ENCODE data around the gene UBA3.

UBA3 gene

DNA sequence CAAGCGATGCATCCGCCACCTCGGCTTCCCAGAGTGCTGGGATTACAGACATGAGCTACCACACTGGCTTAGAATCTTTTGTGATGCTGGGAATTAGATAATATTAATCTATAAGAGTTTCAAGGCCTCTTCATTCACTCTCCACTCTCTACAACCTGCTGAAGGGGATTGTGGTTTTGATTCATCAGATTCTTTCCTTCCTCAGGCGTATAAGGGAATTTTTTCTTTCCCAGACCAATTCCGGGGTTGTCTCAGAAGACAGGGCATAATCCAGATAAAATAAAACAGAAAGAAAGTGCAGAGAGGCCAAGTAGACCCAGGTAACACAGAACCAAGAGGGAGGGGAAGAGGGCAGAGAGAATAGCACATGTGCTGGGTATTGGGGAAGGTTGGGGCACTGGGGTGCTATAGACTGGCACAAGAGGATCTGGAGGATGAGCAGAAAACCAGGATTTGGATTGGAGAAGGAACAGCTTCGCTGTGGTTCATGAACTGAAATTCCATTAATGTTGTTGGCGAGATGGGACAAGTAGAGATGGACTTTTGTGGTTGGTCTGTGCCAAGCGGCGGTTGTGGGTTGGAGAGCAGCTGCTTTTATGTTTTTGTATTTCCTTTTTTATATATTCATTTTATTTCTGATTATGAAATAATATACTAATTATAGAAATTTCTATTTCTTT is 17.4 kb upstream of the UBA3 start:
- no peak for DNase-seq (ENCODE audit: low spot score)

DNA sequence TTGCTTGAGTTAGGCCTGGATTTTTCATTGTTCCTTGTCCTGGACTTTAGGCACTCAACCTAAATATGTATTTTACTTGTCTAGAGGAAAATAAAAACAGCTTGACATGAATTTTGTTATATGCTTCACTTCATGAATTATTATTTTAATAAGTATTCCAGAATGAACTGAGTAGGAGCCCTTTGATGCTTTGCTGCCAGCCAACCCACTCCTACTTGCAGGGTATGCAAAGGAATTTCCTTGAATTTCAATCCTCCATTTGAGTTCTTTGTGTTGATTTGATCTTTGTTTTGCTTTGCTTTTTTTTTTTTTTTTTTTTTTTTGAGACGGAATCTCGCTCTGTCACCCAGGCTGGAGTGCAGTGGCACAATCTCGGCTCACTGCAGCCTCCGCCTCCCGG is 16.1 kb upstream of the UBA3 start:
- DNase-seq (ENCODE audit: low spot score), result no peak

DNA sequence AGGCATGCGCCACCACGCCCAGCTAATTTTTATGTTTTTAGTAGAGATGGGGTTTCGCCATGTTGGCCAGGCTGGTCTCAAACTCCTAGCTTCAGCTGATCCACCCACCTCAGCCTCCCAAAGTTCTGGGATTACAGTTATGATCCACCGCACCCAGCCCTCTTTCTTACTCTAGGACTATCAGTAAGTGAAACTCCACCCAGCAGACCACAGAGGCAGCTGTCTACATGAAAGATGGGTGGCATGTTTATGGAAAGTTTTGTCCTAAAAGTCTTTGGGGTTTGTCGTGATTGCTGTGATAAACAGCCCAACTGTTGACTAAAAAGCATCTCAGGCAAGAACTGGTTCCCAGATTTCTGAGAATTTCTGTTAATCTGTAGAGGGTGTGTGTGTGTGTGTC is 15.5 kb upstream of the UBA3 start:
- no peak for DNase-seq (ENCODE audit: low spot score)

DNA sequence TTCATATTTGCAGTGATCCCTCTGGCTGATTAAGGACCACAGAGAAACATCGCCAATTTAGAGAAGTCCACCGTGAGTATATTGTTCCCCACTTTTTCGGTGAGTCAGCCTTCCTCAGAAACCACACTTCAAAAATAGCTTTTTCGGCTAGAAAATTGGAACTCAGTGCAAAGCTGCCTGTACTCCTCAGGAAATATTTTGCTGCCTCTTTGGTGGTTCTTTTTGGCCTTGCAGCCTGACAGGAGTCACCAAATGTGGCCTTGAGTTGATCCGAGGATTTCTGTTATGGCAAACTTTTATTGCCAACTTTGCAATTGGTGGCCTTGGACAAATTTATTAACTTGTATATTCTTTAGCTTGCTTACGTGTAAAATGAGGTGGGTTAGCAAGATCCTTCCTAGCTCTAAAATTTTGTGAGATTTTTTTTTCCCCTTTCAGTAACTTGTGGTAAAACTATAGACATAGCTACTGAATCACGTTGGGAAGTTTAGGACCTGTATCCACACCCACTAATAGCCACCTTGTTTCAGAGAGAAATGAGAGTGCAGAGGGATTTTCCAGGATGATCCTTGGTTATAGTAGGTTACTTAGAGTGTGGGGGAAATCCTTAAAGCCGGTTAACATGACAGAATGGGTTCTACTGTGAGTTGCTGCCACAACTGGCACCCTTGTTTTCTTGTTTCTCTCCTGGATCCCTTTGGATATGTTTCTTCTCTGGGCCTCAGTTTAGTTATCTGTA is 14.5 kb upstream of the UBA3 start:
- DNase-seq (ENCODE audit: low spot score), result no peak

DNA sequence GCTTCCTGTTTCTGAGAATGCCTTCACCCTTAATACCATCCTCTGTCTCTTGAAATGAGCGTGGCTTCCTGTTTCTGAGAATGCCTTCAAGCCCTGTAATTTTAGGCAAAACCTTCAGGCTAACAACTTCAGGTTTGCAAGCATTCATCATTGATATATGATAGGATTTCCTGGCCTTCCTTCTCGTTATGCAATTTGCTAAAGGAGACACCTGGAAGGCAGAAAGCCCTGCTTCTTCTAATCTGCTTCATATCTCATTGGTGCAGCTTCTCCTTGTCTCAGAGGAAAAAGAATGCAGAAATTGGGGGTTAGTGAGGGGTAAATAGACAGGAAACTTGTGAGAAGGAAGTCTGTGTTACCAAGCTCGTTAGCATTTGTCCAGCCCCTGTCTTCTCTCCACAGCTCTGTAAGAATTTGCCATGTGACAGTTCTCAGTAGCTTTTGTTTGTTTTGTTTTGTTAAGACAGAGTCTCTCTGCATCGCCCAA is 11.9 kb upstream of the UBA3 start:
- no peak for DNase-seq (ENCODE audit: low spot score)

DNA sequence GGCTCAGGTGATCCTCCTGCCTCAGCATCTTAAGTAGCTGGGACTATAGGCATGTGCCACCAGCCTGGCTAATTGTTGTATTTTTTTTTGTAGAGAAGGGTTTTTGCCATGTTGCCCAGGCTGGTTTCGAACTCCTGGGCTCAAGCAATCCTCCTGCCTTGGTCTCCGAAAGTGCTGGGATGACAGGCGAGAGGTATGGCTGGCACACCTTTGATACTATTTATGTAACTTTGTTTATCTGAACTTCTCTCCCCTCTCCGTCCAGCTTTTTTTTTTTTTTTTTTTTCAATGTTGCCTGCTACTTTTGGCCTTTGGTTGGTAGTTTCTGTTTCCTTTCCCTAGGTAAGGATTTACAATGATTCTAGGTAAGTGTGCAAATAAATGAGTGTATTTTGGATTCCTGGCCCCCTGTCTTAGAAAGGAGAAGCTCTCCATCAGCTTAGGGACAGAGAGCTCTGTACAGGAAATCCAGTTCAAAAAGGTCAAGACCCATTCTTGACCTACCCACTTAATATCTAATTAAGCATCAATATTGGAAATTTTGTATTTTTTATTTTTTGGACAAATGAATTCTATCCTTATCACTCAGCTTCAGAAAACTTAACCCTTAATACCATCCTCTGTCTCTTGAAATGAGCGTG is 11.3 kb upstream of the UBA3 start:
- DNase-seq (ENCODE audit: low spot score), result no peak

DNA sequence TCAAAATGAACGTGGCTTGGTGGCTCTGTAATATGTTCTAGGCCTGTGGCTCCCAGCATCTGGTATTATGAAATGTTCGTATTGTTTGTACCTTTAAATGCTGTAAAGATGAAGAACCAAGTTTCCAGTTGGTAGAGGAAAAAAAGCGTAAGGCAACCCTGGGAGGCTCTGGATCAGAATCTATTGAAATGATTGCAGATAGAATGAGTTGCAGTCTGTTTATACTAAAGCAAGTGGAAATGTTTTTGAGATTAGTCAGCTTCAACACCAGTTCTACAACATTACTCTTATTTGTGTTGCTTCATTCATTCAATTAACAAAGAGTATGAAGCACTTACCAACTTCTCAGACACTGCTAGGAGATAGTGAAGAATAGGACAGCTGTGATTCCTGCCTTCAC is 9.9 kb upstream of the UBA3 start:
- DNase-seq (ENCODE audit: low spot score), result no peak

DNA sequence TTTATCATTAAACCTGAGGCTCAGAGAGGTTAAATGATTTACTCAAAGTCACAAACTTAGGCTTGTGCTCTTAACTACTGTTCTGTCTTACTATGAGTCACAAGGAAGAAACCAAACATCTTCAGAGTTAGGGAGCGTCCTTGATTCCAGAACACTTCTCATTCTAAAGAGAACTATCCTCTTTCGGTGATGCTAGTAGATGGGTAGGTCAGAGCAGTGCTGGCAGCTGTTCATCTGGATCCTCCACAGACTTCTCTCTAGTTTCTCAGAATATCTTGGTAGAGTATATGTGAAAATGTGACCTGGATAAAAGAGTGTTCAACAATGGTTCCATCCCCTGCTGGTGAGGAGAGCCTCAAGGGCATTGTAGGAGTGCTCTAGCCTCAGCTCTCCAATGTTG is 7.9 kb upstream of the UBA3 start:
- no peak for DNase-seq (ENCODE audit: low spot score)

DNA sequence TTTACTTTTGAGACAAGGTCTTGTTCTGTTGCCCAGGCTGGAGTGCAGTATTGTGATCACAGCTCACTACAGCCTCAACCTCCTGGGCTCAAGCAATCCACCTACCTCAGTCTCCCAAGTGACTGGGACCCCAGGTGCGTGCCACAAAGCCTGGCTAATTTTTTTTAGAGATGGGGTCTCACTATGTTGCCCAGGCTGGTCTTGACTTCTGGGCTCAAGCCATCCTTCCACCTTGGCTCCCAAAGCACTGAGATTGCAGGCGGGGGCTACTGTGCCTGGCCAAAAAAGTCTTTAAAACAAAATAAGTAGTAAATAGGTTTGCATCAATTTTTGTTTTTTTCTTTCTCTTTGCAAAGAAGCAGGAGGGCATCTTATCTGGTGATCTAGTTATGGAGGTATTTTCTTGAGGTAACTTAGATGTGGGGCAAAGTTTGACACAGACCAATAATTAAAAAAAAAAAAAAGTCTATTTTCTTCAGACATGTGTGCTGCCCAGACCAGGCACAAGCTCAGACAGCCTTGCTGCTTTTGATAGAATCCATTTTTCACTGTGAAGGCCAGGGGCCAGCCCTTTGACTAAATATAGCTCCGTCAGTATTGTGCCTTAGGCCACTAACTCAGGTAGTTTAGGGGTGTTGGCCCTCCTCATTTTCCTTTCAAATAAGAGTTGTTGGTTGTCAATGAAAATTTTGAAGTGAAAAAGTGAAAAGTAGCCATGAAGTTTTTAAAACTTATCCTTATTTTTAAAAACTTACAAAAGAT is 7.0 kb upstream of the UBA3 start:
- DNase-seq (ENCODE audit: low spot score), result no peak

DNA sequence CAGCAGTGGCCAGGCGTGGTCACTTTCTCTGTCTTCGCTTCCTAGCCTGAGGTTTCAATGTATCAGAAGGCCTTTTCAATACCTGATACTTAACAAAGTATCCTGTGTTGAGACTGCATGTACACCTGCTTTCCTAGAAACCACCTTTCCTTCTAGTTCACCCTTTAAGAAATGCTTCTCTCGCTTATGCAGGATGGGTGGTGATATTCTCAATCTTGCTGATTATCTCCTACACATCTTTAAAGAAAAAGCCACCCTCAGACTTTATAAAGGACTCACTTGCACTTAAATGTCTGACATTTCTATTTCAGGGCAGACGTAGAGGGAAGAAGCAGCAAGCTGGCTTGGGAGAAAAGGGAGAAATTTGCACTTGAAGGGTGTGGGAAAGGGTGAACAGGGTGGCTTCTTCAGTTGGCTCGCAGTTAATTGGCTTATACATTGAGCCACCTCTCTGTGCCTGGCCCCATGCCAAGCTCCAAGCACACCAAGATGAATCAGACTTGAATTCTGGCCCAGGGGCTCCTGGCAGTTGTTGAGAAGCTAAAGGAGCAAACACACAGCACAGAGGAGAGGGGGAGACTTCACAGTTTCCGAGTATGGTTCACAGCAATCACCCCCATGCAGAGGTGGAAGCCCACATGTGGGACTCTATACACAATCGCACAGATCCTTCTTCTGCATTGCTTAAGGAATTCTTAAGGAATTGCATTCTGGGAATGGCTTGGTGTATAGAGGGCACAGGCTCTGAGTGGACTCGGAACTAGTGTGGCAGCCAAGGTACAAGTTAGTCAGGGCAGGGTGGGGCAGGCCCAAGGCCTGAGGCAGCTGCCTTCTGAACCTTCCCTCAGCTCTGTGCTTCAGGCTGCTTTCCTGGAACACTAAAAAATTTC is 5.9 kb upstream of the UBA3 start:
- no peak for DNase-seq (ENCODE audit: low spot score)

DNA sequence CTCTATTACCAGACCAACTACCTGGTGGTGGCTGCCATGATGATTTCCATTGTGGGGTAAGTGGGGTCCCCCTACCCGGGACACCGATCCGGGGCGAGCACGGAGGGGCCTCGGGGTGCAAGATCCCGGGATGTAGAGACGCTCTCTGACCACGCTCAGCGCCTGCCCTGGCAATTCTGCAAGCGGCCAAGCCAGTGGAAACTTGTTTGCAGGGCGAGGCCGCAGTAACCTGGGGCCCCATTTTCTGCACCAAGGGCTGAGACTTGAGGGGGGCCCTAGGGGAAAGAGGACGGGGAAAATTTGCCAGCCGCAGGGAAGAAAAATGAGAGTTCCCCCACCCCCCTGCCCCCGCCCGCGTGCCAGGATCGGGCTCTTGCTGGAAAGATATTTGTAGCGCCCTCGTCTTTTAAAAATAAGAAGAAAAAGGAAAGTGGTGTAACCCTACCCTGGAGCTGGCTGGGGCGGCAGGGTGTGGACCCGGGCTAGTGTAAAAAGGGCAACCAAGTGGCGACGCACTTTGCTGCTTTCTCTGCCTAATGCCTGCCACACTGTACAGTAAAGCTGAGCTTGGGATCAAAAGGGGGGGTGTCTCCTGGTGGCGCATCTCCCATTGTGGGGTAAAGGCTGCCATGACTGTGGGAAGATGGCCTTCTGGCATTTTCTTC is 5.1 kb upstream of the UBA3 start:
- no peak for DNase-seq (ENCODE audit: low spot score)

DNA sequence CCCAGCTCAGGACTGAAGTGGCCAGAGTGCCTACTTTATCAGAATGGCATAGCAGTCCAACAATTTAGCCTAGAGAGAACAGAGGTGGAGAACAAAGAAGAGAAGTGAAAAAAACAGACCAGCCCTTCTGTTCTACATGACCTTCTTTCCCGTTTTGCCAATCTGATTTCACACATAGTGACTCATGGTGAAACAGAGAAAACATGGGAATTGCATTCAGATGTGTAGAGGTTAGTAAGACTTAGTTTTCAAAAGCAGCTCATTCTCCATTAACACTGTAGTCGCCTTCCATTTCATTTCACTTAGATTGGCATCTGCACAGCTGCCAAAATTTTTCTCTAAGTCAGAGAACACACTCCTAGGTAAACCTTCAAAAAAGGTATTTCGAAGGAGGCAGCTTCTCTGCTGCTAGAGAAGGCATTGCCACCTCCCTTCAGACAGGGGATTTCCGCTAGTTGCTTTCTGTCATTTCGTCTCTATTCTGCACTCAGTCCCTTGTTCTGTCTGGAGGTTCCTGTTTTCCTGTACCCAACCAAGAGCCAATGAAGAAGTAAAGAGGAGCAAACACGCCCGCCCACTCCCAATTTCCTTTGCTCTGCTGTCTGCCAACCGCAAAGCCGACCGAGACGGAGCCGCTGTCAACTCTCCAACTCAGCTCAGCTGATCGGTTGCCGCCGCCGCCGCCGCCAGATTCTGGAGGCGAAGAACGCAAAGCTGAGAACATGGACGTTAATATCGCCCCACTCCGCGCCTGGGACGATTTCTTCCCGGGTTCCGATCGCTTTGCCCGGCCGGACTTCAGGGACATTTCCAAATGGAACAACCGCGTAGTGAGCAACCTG is 4.4 kb upstream of the UBA3 start, which contains the start of gene ARL6IP5:
ARL6IP5 (plus strand) TSS at position 612 of the 842 bp plus-strand sequence; CDS start at position 723, 111 bp downstream.
- peak; percentile 39 for DNase-seq (ENCODE audit: low spot score)

DNA sequence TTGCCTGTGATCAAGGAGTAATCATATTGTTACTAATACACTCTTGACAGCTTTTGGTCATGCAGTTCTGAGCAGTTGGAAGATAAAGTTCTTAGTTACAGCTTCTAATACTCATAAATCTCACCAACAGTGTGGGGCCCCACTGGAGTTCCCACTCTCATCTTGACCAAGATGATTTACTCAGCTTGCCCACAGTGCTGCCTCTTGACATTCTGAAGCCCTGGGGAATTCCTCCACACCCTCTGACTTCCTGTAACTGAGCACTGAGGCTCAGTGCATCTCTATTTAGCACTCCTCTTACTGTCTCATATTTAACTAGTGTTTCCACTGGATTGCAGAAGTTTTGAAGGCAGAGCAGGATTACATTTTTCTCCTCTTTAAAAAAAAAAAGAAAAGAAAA is 2.6 kb upstream of the UBA3 start:
- DNase-seq (ENCODE audit: low spot score), result no peak

DNA sequence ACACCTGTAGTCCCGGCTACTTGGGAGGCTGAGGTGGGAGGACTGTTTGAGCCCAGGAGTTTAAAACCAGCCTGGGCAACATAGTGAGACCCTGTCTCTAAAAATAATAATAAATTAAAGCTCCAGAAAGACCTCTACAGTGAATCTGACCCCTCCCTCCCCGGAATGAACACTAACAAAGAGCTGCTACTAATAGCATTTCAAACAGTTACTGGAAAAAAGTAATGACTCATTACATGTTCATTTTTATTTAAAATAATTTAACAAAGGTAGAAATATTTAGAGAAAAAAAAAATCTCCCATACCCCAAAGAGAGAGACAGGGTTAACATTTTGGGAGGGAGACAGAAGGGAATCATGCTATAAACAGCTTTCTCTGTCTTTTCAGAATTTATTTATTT is 2.2 kb upstream of the UBA3 start:
- DNase-seq (ENCODE audit: low spot score), result no peak

DNA sequence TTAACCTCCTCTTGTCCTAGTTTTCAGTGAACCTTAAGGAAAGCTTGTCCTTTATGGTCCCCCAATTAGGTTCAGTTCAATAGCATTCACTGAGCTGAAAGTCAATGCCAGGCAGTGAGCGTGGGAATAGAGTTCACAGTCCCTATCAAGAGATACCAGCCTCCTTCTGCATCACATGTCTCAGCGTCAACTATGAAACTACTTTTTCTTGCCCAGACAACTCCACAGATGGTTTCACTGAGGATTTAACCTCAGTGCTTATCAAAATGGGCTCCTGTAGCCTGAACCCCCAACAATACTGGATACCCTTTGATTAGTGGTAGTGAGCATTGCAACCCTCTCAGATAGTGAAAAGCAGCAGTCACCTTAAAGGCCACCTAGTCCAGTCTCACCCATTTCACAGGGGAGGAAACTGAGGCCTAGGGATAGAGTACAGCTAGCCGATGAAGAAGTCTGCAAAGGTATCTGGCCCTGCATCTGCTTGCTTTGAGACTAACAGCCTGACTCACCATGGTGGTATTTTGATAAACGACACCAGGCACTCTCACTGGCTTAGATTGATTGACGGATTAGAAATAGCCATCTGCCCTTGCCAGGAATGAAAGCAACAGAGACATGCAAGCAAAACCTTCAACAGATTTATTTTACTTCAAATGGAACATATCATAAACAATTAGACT is 1.6 kb upstream of the UBA3 start:
- DNase-seq (ENCODE audit: low spot score), result no peak

DNA sequence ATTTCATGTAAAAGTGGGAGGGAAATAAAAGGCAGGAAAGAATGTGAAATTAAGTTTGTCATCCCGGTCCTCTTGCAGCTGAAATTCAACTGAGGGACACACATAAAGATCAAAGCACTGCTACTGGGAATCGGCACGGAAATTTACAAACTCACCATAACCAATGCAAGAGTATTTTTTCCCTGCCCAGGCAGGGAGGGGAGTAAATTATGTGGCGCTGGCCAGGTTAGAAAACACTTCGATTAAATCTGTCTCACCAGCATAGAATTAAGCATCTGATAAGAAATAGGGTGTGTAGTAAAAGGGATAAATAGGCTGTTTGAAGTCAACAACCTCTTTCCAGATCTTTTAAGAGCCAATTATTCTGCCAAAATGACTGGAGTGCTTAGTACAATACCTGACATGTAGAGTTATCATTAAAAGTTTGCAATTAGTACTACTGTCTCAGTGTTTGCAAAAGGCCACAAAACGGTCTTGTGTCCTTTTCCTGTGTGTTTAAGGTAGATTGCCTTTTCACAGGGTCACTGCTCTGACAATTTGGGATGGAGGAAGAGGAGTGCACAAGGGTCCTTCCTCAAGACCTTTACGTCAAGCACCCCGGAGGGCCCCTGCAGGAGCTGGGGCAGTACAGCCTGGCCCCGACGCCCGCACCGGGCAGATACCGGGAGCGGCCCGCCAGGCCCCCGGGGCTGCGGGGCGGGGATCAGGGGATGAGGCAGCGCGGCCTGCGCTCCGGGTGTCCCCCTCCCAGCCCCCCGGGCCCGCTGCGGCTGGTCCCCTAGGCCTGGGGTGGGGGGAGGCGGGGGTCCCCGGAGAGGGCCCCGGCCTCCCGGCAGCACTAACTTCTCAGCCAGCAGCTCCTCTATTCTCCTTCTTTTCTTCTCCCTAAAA is 651 bp downstream of the UBA3 start:
- no peak for DNase-seq (ENCODE audit: low spot score)

DNA sequence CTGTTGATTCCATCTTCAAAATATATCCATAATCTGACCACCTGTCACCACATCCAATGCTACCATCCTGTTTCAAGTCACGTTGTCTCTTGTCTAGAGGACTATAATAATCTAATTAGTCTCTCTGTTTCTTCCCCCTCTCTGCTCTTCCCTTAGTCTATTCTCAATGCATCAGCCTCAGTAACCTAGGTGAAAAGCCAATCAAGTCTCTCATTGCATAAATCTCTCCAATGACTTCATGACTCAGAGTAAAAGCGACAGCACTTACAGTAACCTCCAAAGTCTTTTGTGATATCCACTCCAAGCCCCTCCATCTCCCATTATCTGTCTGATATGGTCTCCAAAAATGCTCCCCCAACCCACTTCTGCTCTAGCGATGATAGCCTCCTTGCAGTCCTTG is 7.2 kb downstream of the UBA3 start:
- DNase-seq (ENCODE audit: low spot score), result no peak

DNA sequence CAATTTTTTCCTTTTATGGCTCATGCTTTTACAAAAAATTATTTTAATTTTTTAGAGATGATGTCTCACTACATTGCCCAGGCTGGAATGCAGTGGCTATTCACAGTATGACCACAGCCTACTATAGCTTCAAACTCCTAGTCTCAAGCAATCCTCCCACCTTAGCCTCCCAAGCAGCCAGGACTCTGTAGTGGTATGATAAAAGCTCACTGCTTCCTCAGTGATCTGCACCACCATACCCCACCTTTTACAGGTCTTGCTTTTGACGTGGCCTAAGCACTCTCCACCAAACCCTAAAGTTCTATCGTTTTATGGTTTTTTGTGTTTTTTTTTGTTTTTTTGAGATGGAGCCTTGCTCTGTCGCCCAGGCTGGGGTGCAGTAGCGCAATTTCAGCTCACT is 14.0 kb downstream of the UBA3 start:
- no peak for DNase-seq (ENCODE audit: low spot score)

All from HuH-7 (cell line).